ENCODE results near the gene LEMD3. TPM values are rescaled to one million over a fixed set of nuclear protein-coding genes. Genes with fewer than 3 reads are reported as not detected.

LEMD3 gene
- total RNA-seq, 2 experiments from 2014 or later: 29.0 to 45.5 TPM

DNA sequence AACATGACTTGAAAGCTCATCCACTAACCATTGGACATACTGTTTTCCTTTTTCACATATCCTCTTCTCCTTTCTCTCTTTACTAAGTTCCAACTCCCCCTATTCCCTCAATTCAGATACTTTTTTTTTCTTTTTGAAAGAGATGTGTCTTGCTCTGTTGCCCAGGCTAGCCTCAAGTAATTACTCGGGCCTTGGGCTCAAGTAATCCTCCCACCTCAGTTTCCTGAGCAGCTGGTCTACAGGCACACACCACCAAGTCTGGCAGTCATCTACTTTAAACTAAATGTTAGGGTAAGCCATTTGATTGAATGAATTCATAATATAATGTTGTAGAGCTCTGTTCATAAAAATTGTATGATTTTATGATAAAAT lies 15.5 kb downstream of the LEMD3 start:
- POLR2A ChIA-PET: interaction anchor here (4.6 kb wide), 1 partner anchor 16 kb away, joined by 24 read pairs; the partner anchor contains the start of gene LEMD3
- TF ChIP-seq EZH2phosphoT487 (IDR thresholded peaks at IDR 0.05; ENCODE audit: borderline replicate concordance, low read depth, low read length): no peak
- TF ChIP-seq, protein P1, sequence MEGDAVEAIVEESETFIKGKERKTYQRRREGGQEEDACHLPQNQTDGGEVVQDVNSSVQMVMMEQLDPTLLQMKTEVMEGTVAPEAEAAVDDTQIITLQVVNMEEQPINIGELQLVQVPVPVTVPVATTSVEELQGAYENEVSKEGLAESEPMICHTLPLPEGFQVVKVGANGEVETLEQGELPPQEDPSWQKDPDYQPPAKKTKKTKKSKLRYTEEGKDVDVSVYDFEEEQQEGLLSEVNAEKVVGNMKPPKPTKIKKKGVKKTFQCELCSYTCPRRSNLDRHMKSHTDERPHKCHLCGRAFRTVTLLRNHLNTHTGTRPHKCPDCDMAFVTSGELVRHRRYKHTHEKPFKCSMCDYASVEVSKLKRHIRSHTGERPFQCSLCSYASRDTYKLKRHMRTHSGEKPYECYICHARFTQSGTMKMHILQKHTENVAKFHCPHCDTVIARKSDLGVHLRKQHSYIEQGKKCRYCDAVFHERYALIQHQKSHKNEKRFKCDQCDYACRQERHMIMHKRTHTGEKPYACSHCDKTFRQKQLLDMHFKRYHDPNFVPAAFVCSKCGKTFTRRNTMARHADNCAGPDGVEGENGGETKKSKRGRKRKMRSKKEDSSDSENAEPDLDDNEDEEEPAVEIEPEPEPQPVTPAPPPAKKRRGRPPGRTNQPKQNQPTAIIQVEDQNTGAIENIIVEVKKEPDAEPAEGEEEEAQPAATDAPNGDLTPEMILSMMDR (conservative IDR thresholded peaks at IDR 0.05; ENCODE audit: low read length): no peak
- Histone ChIP-seq H4K20me1 (ENCODE audit: insufficient read depth, low read length) (0 out of 2 replicates have a peak, but pooled peaks cover 9% of the 10 kb centered on the region), H3K4me1 (ENCODE audit: insufficient read depth, low read length, poor library complexity, severe bottlenecking) (peaks cover 28% of the 10 kb centered on the region), H3K4me2 (ENCODE audit: low read length) (no peak overlapping the region), H3K9me3 (ENCODE audit: low read length) (no peaks in the 10 kb centered on the region), H3K4me3 (ENCODE audit: low read depth, low read length, poor library complexity, severe bottlenecking) (no peak overlapping the region), H2AFZ (ENCODE audit: low read length) (no peak overlapping the region), H3K79me2 (ENCODE audit: insufficient read depth, low read depth, low read length) (peaks cover 86% of the 10 kb centered on the region; the same call in 1 of the 2 replicates), H3K27ac (ENCODE audit: low read depth, low read length, poor library complexity, severe bottlenecking) (no peak overlapping the region), H3K36me3 (ENCODE audit: insufficient read depth, low read length) (peaks cover 47% of the 10 kb centered on the region), H3K9me2 (ENCODE audit: insufficient read depth, low read length) (no peaks in the 10 kb centered on the region)
- intact Hi-C loops (cut with micrococcal nuclease; ENCODE audit: unreplicated experiment): no loop called here
- CTCF ChIA-PET (ENCODE audit: unreplicated experiment): no interaction called here
- BruUV-seq (replicated peaks): no TSS peak
- DNase-seq (ENCODE audit: low spot score): no peak

GRCh38 chr12:65187665-65188064 lies 18.3 kb downstream of the LEMD3 start:
- Histone ChIP-seq H3K79me2 (ENCODE audit: insufficient read depth, low read depth, low read length) (peaks cover 93% of the 10 kb centered on the region; the same call in 1 of the 2 replicates), H4K20me1 (ENCODE audit: insufficient read depth, low read length) (0 out of 2 replicates have a peak, but pooled peaks cover 3% of the 10 kb centered on the region), H3K36me3 (ENCODE audit: insufficient read depth, low read length) (peaks cover 46% of the 10 kb centered on the region), H3K9me3 (ENCODE audit: low read length) (no peaks in the 10 kb centered on the region), H3K4me1 (ENCODE audit: insufficient read depth, low read length, poor library complexity, severe bottlenecking) (peaks cover 36% of the 10 kb centered on the region), H3K9me2 (ENCODE audit: insufficient read depth, low read length) (no peaks in the 10 kb centered on the region), H3K4me3 (ENCODE audit: low read depth, low read length, poor library complexity, severe bottlenecking) (no peak overlapping the region), H3K27ac (ENCODE audit: low read depth, low read length, poor library complexity, severe bottlenecking) (no peak overlapping the region), H2AFZ (ENCODE audit: low read length) (no peak overlapping the region), H3K4me2 (ENCODE audit: low read length) (peak overlapping the region; percentile 68)
- ChIA-PET POLR2A (interaction anchor here (1.2 to 4.6 kb wide), 3 partner anchors 8 to 19 kb away, joined by 4 to 24 read pairs (median 20); partner anchors contain the start of gene LEMD3), CTCF (ENCODE audit: unreplicated experiment) (no interaction called here)
- intact Hi-C loops (cut with micrococcal nuclease; ENCODE audit: unreplicated experiment): no loop called here
- TF ChIP-seq, protein P1 (conservative IDR thresholded peaks at IDR 0.05; ENCODE audit: low read length): no peak
- no peak for TF ChIP-seq EZH2phosphoT487 (IDR thresholded peaks at IDR 0.05; ENCODE audit: borderline replicate concordance, low read depth, low read length)
- DNase-seq (ENCODE audit: low spot score): no peak
- BruUV-seq (replicated peaks): no TSS peak

- Histone ChIP-seq H3K9me3 (ENCODE audit: low read length) (no peaks in the 10 kb centered on the region), H3K79me2 (ENCODE audit: insufficient read depth, low read depth, low read length) (peaks cover 87% of the 10 kb centered on the region; the same call in 1 of the 2 replicates), H3K4me3 (ENCODE audit: low read depth, low read length, poor library complexity, severe bottlenecking) (peak overlapping the region; percentile 34), H4K20me1 (ENCODE audit: insufficient read depth, low read length) (0 out of 2 replicates have a peak, but pooled peaks cover 3% of the 10 kb centered on the region), H3K4me1 (ENCODE audit: insufficient read depth, low read length, poor library complexity, severe bottlenecking) (peaks cover 40% of the 10 kb centered on the region), H3K4me2 (ENCODE audit: low read length) (peak overlapping the region; percentile 68), H3K36me3 (ENCODE audit: insufficient read depth, low read length) (peaks cover 45% of the 10 kb centered on the region), H3K27ac (ENCODE audit: low read depth, low read length, poor library complexity, severe bottlenecking) (peak overlapping the region; percentile 56), H3K9me2 (ENCODE audit: insufficient read depth, low read length) (no peaks in the 10 kb centered on the region), H2AFZ (ENCODE audit: low read length) (no peak overlapping the region)
- CTCF ChIA-PET (ENCODE audit: unreplicated experiment): no interaction called here
- intact Hi-C loops (cut with micrococcal nuclease; ENCODE audit: unreplicated experiment): no loop called here
- DNase-seq (ENCODE audit: low spot score): peak; percentile 13
- no TSS peak for BruUV-seq (replicated peaks)
- TF ChIP-seq EZH2phosphoT487 (IDR thresholded peaks at IDR 0.05; ENCODE audit: borderline replicate concordance, low read depth, low read length): no peak
- TF ChIP-seq, protein P1 (conservative IDR thresholded peaks at IDR 0.05; ENCODE audit: low read length): no peak
- POLR2A ChIA-PET: interaction anchor here (1.2 to 4.6 kb wide), 3 partner anchors 8 to 19 kb away, joined by 4 to 24 read pairs (median 20); partner anchors contain the start of gene LEMD3
Measured at GRCh38 chr12:65188179-65188701, 18.9 kb downstream of the LEMD3 start.
